HEK293 (cell line): ENCODE results near the gene F2RL3.

Source experiments
- CTCF ChIA-PET: fragments of 350-600 bp; formaldehyde crosslinking; extraction: SDS; loops from one replicate; lab custom pipeline; 2021; ENCODE audit warnings: antibody characterized with exemption; lab: Yijun Ruan, JAX
- POLR2A ChIA-PET: fragments of 300-600 bp; formaldehyde crosslinking; extraction: SDS; loops from one replicate; lab custom pipeline; 2020; ENCODE audit warnings: antibody characterized with exemption, inconsistent platforms; lab: Yijun Ruan, JAX
- H3K27ac ChIP-seq: fragments of 200-500 bp; sonication (Bioruptor generic); 2 replicates; pipeline ENCODE4 v1.5.1; 2014; ENCODE audit warnings: low read depth, low read length, control low read depth, inconsistent platforms; ENCODE audit errors: extremely low read depth
- H3K36me3 ChIP-seq, 2 experiments: fragments of 200-500 bp in 1 of 2; sonication (Bioruptor generic) in 1 of 2; 1 replicate in 1 of 2; 2 replicates in 1 of 2; pipeline ENCODE4 v1.5.1; 2014 to 2017; ENCODE audit warnings: inconsistent platforms in 2 of 2, low read length in 2 of 2; ENCODE audit not compliant: control insufficient read depth in 2 of 2, insufficient read depth in 1 of 2
- H3K4me1 ChIP-seq: fragments of 200-500 bp; sonication (Bioruptor generic); 2 replicates; pipeline ENCODE4 v1.5.1; 2014; ENCODE audit warnings: mild to moderate bottlenecking, low read length, inconsistent platforms; ENCODE audit not compliant: control insufficient read depth, insufficient read depth
- H3K4me3 ChIP-seq: 2 replicates; pipeline ENCODE4 v1.5.1; 2011; ENCODE audit warnings: low read depth, mild to moderate bottlenecking, control low read depth, low read length, moderate library complexity
- H3K9me3 ChIP-seq: fragments of 200-500 bp; sonication (Bioruptor generic); 2 replicates; pipeline ENCODE4 v1.5.1; 2014; ENCODE audit warnings: low read depth, low read length, inconsistent platforms; ENCODE audit not compliant: control insufficient read depth, insufficient read depth
- GLIS1 ChIP-seq: fragments of 450-650 bp; formaldehyde crosslinking; IDR thresholded peaks from 2 replicates; pipeline ENCODE4 v1.5.1; 2016; ENCODE audit warnings: missing biosample characterization, missing genetic modification characterization
- HOXA7 ChIP-seq: sonication (generic); formaldehyde crosslinking; IDR thresholded peaks from 2 replicates; pipeline ENCODE4 v1.8.1; 2022; ENCODE audit warnings: missing genetic modification reagents, borderline replicate concordance
- KLF9 ChIP-seq: fragments of 450-650 bp; formaldehyde crosslinking; IDR thresholded peaks from 2 replicates; pipeline ENCODE4 v1.5.1; 2016; ENCODE audit warnings: missing biosample characterization, missing genetic modification characterization, low read depth
- OVOL3 ChIP-seq: fragments of 450-650 bp; formaldehyde crosslinking; IDR thresholded peaks from 2 replicates; pipeline ENCODE4 v1.5.1; 2016; ENCODE audit warnings: missing biosample characterization, missing genetic modification characterization
- PRDM2 ChIP-seq: fragments of 450-650 bp; formaldehyde crosslinking; IDR thresholded peaks from 2 replicates; pipeline ENCODE4 v1.5.1; 2016; ENCODE audit warnings: missing biosample characterization, missing genetic modification characterization, borderline replicate concordance
- SETDB1 ChIP-seq: IDR thresholded peaks from one replicate; pipeline ENCODE4 v1.6.1; 2017; ENCODE audit warnings: mild to moderate bottlenecking, low read length, moderate library complexity, mixed read lengths; ENCODE audit not compliant: insufficient read length
- WT1 ChIP-seq: fragments of 450-650 bp; formaldehyde crosslinking; IDR thresholded peaks from 2 replicates; pipeline ENCODE4 v1.5.1; 2016; ENCODE audit warnings: missing biosample characterization, missing genetic modification characterization
- YY1 ChIP-seq: fragments of 450-650 bp; formaldehyde crosslinking; IDR thresholded peaks from 2 replicates; pipeline ENCODE4 v1.5.1; 2018; ENCODE audit warnings: missing biosample characterization, missing genetic modification characterization
- ZBTB10 ChIP-seq: fragments of 450-650 bp; formaldehyde crosslinking; IDR thresholded peaks from 2 replicates; pipeline ENCODE4 v1.5.1; 2016; ENCODE audit warnings: missing biosample characterization, missing genetic modification characterization
- ZBTB48 ChIP-seq: fragments of 450-650 bp; formaldehyde crosslinking; IDR thresholded peaks from 2 replicates; pipeline ENCODE4 v1.5.1; 2016; ENCODE audit warnings: missing biosample characterization, missing genetic modification characterization
- ZFP69B ChIP-seq: fragments of 450-650 bp; formaldehyde crosslinking; IDR thresholded peaks from 2 replicates; pipeline ENCODE4 v1.5.1; 2016; ENCODE audit warnings: missing biosample characterization, missing genetic modification characterization
- ZIC2 ChIP-seq: fragments of 450-650 bp; formaldehyde crosslinking; IDR thresholded peaks from 2 replicates; pipeline ENCODE4 v1.5.1; 2016; ENCODE audit warnings: missing biosample characterization, missing genetic modification characterization
- ZNF114 ChIP-seq: fragments of 450-650 bp; formaldehyde crosslinking; IDR thresholded peaks from 2 replicates; pipeline ENCODE4 v1.5.0; 2017; ENCODE audit warnings: missing biosample characterization, missing genetic modification characterization
- ZNF202 ChIP-seq: fragments of 450-650 bp; formaldehyde crosslinking; IDR thresholded peaks from 2 replicates; pipeline ENCODE4 v1.5.1; 2016; ENCODE audit warnings: missing biosample characterization, missing genetic modification characterization, borderline replicate concordance
- ZNF423 ChIP-seq: fragments of 450-650 bp; formaldehyde crosslinking; IDR thresholded peaks from 2 replicates; pipeline ENCODE4 v1.5.1; 2016; ENCODE audit warnings: missing biosample characterization, missing genetic modification characterization
- ZNF473 ChIP-seq: fragments of 450-650 bp; formaldehyde crosslinking; IDR thresholded peaks from 2 replicates; pipeline ENCODE4 v1.5.1; 2017; ENCODE audit warnings: missing biosample characterization, missing genetic modification characterization
- ZNF530 ChIP-seq: fragments of 450-650 bp; formaldehyde crosslinking; IDR thresholded peaks from 2 replicates; pipeline ENCODE4 v1.5.1; 2016; ENCODE audit warnings: low read depth, missing biosample characterization, missing genetic modification characterization
- ZNF549 ChIP-seq: fragments of 450-650 bp; IDR thresholded peaks from 2 replicates; pipeline ENCODE4 v1.5.1; 2018; ENCODE audit warnings: missing biosample characterization, missing genetic modification characterization, mild to moderate bottlenecking, inconsistent platforms, moderate library complexity
- ZNF558 ChIP-seq: fragments of 450-650 bp; formaldehyde crosslinking; IDR thresholded peaks from 2 replicates; pipeline ENCODE4 v1.5.1; 2016; ENCODE audit warnings: missing biosample characterization, missing genetic modification characterization
- ZNF624 ChIP-seq: fragments of 450-650 bp; formaldehyde crosslinking; IDR thresholded peaks from 2 replicates; pipeline ENCODE4 v1.5.1; 2017; ENCODE audit warnings: missing biosample characterization, missing genetic modification characterization
- ZNF629 ChIP-seq: fragments of 450-650 bp; formaldehyde crosslinking; IDR thresholded peaks from 2 replicates; pipeline ENCODE4 v1.5.1; 2017; ENCODE audit warnings: missing biosample characterization, missing genetic modification characterization
- ZNF768 ChIP-seq: fragments of 450-650 bp; formaldehyde crosslinking; IDR thresholded peaks from 2 replicates; pipeline ENCODE4 v1.5.1; 2018; ENCODE audit warnings: missing biosample characterization, mild to moderate bottlenecking, missing genetic modification characterization
- TF ChIP-seq, protein P1 (sequence below): IDR thresholded peaks from 2 replicates; pipeline ENCODE4 v1.6.1; 2011; ENCODE audit warnings: mild to moderate bottlenecking, low read depth, low read length, borderline replicate concordance
- TF ChIP-seq, protein P2 (sequence below): fragments of 450-650 bp; formaldehyde crosslinking; IDR thresholded peaks from 2 replicates; pipeline ENCODE4 v1.5.1; 2017; ENCODE audit warnings: missing biosample characterization, missing genetic modification characterization

F2RL3 gene

DNA sequence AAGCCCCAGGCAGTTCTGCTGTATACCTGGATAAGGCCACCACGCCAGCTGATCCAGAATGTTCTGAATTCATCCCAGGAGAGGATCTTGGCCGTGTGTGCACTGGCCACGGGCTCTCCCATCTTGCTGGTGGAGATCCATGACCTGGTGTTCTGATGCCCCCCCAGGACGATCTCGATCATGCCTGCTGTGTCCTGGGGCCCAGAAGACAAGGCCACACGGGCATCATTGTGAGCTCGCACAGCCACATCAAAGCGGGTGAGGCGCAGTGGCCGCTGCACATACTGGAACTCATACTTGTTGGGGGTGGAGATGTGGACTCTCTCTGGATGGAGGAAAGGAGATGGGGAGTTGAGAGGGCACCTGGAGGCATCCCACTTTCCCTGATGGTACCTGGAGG, 40.1 kb downstream of the F2RL3 start (continued):
- TF ChIP-seq PRDM2 (tag by site-specific recombination) (no peak), ZBTB48 (tag by site-specific recombination) (no peak), ZFP69B (tag by site-specific recombination) (no peak), ZNF549 (tag by site-specific recombination) (no peak), ZNF768 (tag by site-specific recombination) (no peak)

DNA sequence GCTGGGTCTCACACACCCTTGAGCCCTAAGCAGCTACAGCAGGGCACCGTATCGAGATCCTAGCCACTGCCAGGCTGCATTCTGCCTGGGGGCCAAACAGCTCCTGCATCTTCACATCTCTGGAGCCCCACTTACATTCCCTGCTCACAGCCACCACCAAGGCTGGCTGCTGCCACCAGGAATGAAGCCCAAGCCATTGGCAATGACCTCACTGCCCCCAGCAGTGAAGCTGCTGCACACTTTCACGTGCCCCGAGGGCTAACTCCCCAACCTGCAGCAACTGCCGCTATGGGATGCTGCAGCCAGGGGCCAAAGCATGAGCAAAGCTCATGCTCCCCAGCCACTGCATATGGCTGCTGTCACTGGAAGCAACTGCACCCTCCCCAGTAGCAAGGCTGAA, 42.0 kb downstream of the F2RL3 start:
- H3K4me3 ChIP-seq, result no peak overlapping the region
- ChIA-PET CTCF (no interaction called here), POLR2A (no interaction called here)
- H3K9me3 ChIP-seq, result no peaks in the 10 kb centered on the region; the same call in 1 of the 2 replicates
- no peak overlapping the region for H3K27ac ChIP-seq
- TF ChIP-seq YY1 (tag by site-specific recombination) (no peak), ZNF202 (tag by site-specific recombination) (no peak), GLIS1 (tag by site-specific recombination) (peak; percentile 53), ZNF114 (tag by site-specific recombination) (no peak), ZNF473 (tag by site-specific recombination) (no peak), ZNF624 (tag by site-specific recombination) (no peak), ZNF423 (tag by site-specific recombination) (no peak)
- no peaks in the 10 kb centered on the region for H3K36me3 ChIP-seq
- H3K4me1 ChIP-seq, result no peaks in the 10 kb centered on the region

- H3K9me3 ChIP-seq, result no peaks in the 10 kb centered on the region; the same call in 1 of the 2 replicates
- H3K4me1 ChIP-seq, result no peaks in the 10 kb centered on the region
- no peak overlapping the region for H3K27ac ChIP-seq
- no peak overlapping the region for H3K4me3 ChIP-seq
- no peaks in the 10 kb centered on the region for H3K36me3 ChIP-seq
- POLR2A ChIA-PET, result no interaction called here
- CTCF ChIA-PET, result no interaction called here
- TF ChIP-seq ZNF768 (tag by site-specific recombination) (no peak), KLF9 (tag by site-specific recombination) (no peak), ZNF629 (no peak), ZNF558 (tag by site-specific recombination) (no peak), SETDB1 (no peak), OVOL3 (tag by site-specific recombination) (no peak), WT1 (tag by site-specific recombination) (no peak), ZNF624 (tag by site-specific recombination) (no peak), ZBTB10 (no peak), HOXA7 (CRISPR knock-in tag) (no peak), ZNF530 (no peak), ZIC2 (tag by site-specific recombination) (no peak)
- TF ChIP-seq, protein P1, sequence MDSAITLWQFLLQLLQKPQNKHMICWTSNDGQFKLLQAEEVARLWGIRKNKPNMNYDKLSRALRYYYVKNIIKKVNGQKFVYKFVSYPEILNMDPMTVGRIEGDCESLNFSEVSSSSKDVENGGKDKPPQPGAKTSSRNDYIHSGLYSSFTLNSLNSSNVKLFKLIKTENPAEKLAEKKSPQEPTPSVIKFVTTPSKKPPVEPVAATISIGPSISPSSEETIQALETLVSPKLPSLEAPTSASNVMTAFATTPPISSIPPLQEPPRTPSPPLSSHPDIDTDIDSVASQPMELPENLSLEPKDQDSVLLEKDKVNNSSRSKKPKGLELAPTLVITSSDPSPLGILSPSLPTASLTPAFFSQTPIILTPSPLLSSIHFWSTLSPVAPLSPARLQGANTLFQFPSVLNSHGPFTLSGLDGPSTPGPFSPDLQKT, result no peak
- TF ChIP-seq, protein P2, sequence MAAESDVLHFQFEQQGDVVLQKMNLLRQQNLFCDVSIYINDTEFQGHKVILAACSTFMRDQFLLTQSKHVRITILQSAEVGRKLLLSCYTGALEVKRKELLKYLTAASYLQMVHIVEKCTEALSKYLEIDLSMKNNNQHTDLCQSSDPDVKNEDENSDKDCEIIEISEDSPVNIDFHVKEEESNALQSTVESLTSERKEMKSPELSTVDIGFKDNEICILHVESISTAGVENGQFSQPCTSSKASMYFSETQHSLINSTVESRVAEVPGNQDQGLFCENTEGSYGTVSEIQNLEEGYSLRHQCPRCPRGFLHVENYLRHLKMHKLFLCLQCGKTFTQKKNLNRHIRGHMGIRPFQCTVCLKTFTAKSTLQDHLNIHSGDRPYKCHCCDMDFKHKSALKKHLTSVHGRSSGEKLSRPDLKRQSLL (tag by site-specific recombination), result no peak
Observed at GRCh38 chr19:16931306-16931705, 42.5 kb downstream of the F2RL3 start.
